Kidney capillary endothelial cell (primary cell): ENCODE results near the gene CACNA1D.

Experiments
- DNase-seq: peaks from one replicate; pipeline ENCODE4 v3.0.0-alpha.2; 2018; ENCODE audit warnings: low spot score

Gene CACNA1D

GRCh38 chr3:53845103-53845880 lies 350.9 kb downstream of the CACNA1D start:
- DNase-seq = peak; percentile 7

DNA sequence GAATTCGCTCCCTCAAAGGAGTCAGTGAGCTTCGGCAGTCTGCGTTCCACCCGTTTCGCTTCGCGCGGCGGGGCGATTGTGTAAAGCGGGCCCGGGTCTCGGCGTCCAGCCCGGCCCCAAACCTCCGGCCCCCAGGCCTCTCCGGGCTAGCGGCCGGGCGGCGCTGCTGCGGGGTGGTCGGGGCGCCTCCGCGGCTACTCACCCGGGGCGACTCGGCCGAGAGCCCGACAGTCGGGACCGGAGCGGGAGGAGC lies 351.4 kb downstream of the CACNA1D start:
- no peak for DNase-seq

- DNase-seq = no peak
Measured at GRCh38 chr3:53846134-53846850, 351.9 kb downstream of the CACNA1D start, which contains the start of the genes CHDH and IL17RB. Gene CHDH (minus strand): TSS chr3:53846419. CDS start chr3:53824008, 22,411 bp downstream. Gene IL17RB (plus strand): TSS chr3:53846568. CDS start chr3:53846589, 21 bp downstream.

DNA sequence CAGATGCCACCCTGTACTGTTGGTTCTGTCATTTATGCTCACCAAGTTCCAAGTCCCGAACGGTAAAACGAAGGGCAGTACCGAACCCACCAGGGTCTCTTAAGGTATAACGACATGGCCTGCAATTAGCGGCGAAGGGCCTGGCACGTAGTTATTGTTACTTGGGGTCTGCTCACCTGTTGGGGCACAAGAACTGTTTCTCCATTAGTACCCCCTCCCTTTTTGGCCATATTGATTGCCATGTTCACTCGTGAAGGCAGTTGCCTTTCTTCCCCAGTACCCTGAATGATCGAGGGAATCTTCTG lies 352.4 kb downstream of the CACNA1D start:
- DNase-seq = no peak

- no peak for DNase-seq
Measured at GRCh38 chr3:53849916-53850315, 355.5 kb downstream of the CACNA1D start.

DNA sequence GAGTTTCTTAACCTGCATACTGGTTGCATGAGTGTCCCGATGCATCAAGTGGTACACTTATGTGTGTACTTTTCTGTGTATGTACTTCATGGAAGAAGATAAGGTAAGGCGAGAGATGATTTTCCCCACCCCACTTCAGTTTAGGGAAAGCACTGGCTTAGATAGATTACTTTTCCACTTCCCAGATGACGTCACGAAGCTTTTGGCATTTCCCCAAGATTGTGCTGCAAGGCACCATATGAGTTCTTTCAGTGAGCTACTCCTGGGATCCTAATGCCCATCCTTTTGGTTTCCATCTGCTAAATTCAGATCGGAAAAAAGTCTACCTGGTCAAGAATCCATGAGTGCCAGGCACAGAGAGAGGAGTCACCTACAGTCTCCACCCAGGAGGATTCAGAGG lies 356.5 kb downstream of the CACNA1D start:
- no peak for DNase-seq

GRCh38 chr3:53856964-53857363 lies 362.6 kb downstream of the CACNA1D start:
- DNase-seq = no peak

- no peak for DNase-seq
Measured at GRCh38 chr3:53858096-53858741, 363.8 kb downstream of the CACNA1D start.

DNA sequence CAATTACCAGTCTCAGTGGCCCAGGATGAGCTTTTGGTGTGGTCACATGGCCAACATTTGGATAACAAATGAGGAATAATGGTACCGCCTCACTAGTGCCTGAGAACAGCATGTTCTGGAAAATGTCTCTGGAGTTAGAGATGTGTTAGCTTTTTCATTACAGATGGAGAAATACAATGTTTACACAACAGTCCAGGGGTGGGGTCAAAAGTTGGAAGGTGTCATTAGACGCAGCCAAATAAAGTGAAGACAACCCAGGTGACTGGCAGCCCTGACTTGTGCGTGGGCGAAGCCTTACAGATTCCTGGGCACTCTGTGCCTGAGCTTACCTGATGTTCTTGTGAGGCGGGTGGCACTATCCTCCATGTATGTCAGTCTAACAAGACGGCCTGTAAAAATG lies 364.8 kb downstream of the CACNA1D start:
- DNase-seq = no peak

DNA sequence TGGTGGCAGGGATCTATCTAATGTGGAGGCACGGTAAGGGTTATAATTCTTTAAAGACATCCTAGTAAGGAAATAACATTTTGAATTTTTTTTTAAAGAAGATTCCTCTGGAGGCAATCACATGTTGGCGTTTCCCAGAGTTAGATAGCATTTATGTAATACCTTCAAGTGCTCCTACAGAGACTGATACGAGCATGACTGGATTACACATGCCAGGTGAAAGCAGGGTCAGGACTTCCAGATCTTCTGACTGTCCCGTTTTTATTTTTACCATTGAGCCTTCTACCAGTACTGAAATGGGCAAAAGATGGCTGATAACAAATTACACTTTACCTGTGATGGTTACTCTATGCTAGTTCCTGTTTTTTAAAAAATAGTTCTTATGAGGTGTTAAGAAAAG lies 365.8 kb downstream of the CACNA1D start:
- DNase-seq = no peak

DNA sequence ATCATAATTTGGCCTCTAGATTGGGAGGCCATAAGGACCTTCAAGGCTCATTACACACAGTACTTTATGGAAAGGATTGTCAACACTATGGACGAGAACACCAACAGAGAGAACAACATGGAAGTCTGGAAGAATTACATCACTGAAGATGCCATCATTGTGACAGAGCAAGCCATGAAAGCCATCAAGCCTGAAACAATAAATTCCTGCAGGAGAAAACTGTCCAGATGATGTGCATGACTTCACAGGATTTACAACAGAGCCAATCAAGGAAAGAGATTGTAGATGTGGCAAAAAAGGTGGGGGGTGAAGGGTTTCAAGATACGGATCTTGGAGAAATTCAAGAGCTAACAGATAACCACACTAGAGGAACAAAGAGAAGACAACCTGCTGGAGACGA lies 367.8 kb downstream of the CACNA1D start:
- DNase-seq = no peak

- no peak for DNase-seq
Measured at GRCh38 chr3:53863145-53863544, 368.7 kb downstream of the CACNA1D start.
